Right lobe of liver (tissue), 6 donors: ENCODE measurements around the gene OPCML. TPM values are rescaled to one million over a fixed set of nuclear protein-coding genes. Genes with fewer than 3 reads are reported as not detected.

ENCODE experiments used
- ATAC-seq, 4 donors: fragments of 200-7000 bp; cut with Tn5 transposase; one replicate each; pipeline ENCODE4 v1.9.1; 2020; ENCODE audit warnings: mild to moderate bottlenecking in 4 of 4, moderate library complexity in 4 of 4
- DNase-seq, 3 donors: peaks; one replicate each; pipeline ENCODE4 v3.0.0-alpha.2; 2020
- H3K27ac ChIP-seq, 3 donors: fragments of 200-600 bp; one replicate each; pipeline ENCODE4 v1.8.0; 2022
- H3K27me3 ChIP-seq, 2 donors: fragments of 200-600 bp; one replicate each; pipeline ENCODE4 v1.8.0; 2022
- H3K36me3 ChIP-seq, 4 donors: fragments of 200-600 bp; sonication (generic) in 1 of 4; one replicate each; pipeline versions ENCODE4 v1.5.1 to v1.8.0; 2017 to 2022; ENCODE audit warnings: control low read depth in 1 of 4
- H3K4me1 ChIP-seq, 4 donors: fragments of 200-600 bp; sonication (generic) in 1 of 4; one replicate each; pipeline versions ENCODE4 v1.5.1 to v1.8.0; 2017 to 2022; ENCODE audit warnings: control low read depth in 1 of 4
- H3K4me3 ChIP-seq, 3 donors: fragments of 200-600 bp; one replicate each; pipeline ENCODE4 v1.8.0; 2022
- H3K9me3 ChIP-seq, 4 donors: fragments of 200-600 bp; sonication (generic) in 1 of 4; one replicate each; pipeline versions ENCODE4 v1.5.1 to v1.8.0; 2017 to 2022; ENCODE audit warnings: control low read depth in 1 of 4
- POLR2A ChIP-seq: fragments of 450-650 bp; IDR thresholded peaks from one replicate; pipeline ENCODE4 v1.6.1; 2017; ENCODE audit warnings: antibody characterized with exemption, mild to moderate bottlenecking
- WGBS: methylation state at CpG from one replicate; pipeline ENCODE4 v1.1.6; 2018; ENCODE audit warnings: low coverage, low lambda C conversion rate; ENCODE audit not compliant: insufficient coverage; ENCODE audit errors: missing lambda C conversion rate; 5-methylcytosine and 5-hydroxymethylcytosine counted together
- intact Hi-C, 2 donors: fragments of 100-400 bp; cut with DNase I; formaldehyde crosslinking; loops; one replicate each; pipeline versions ENCODE4 v1.11.2 to v1.14.1; 2022
- total RNA-seq, 6 experiments: library from RNA; depleted of rRNA in 2 of 6; stranded (reverse); fragments of >200 nt in 2 of 6; fragmentation: NEBNext Ultra II Directional in 3 of 6; extraction: Animal tissue kit (Norgen Biotek cat#: 25700) in 3 of 6; gene quantifications; one replicate each; pipeline versions ENCODE4 v1.1.0 to v1.2.4, GENCODE V29; 2016 to 2023
- TF ChIP-seq, protein P1 (sequence below), 4 donors: fragments of 200-600 bp in 3 of 4; fragments of 450-650 bp in 1 of 4; IDR thresholded peaks; one replicate each; pipeline versions ENCODE4 v1.5.1 to v1.8.0; 2016 to 2022; ENCODE audit warnings: antibody characterized with exemption in 4 of 4, mild to moderate bottlenecking in 2 of 4
- donor health status: DM: no; HTN: yes; CAD: no.
- donor health status: DM: no; HTN: no; CAD: no.
- donor health status: DM: no; HTN: no; CAD: no.
- donor health status: DM: no; HTN: yes; CAD: no.
- donor health status: DM: no; HTN: yes; CAD: no.

Gene OPCML
- total RNA-seq, 6 experiments from 2014 or later, result 0.11 TPM; not detected in 5

DNA sequence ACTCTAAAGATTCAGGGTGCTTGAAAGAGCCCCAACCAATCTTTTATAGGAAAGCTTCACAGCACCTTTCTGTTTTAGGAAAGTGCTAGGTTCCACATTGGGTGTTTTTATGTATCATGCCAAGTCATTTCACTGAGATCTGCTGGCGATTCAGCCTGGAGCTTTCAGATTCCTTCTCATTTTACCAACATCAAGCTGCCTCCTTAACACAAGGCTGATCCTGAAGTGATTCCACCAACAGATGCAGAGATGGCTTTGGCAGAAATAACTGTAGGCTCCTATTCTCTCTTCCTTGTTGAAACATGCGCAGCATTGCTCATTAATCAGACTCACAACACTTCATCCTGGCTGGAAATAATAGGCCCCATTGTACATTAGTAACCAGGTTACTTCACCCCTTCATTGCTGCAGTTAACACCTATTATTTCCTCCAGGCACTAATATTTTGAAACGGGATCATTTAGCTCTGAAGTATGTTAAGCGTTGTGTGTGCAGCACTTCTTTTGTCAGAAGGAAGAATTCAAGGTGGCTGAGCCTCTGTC, 89.0 kb downstream of the OPCML start:
- H3K4me3 ChIP-seq, result no peak overlapping the region
- no peaks in the 10 kb centered on the region for H3K4me1 ChIP-seq
- 48% methylated on average over 4 of the region's 4 CpGs for WGBS
- TF ChIP-seq, protein P1, sequence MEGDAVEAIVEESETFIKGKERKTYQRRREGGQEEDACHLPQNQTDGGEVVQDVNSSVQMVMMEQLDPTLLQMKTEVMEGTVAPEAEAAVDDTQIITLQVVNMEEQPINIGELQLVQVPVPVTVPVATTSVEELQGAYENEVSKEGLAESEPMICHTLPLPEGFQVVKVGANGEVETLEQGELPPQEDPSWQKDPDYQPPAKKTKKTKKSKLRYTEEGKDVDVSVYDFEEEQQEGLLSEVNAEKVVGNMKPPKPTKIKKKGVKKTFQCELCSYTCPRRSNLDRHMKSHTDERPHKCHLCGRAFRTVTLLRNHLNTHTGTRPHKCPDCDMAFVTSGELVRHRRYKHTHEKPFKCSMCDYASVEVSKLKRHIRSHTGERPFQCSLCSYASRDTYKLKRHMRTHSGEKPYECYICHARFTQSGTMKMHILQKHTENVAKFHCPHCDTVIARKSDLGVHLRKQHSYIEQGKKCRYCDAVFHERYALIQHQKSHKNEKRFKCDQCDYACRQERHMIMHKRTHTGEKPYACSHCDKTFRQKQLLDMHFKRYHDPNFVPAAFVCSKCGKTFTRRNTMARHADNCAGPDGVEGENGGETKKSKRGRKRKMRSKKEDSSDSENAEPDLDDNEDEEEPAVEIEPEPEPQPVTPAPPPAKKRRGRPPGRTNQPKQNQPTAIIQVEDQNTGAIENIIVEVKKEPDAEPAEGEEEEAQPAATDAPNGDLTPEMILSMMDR (IDR thresholded peaks at IDR 0.05), result no peak
- H3K9me3 ChIP-seq, result no peaks in the 10 kb centered on the region
- intact Hi-C loops, result no loop called here
- H3K36me3 ChIP-seq, result no peaks in the 10 kb centered on the region
- ATAC-seq, result no peak
- H3K27me3 ChIP-seq, result no peaks in the 10 kb centered on the region
- no peak overlapping the region for H3K27ac ChIP-seq
- DNase-seq, result no peak

DNA sequence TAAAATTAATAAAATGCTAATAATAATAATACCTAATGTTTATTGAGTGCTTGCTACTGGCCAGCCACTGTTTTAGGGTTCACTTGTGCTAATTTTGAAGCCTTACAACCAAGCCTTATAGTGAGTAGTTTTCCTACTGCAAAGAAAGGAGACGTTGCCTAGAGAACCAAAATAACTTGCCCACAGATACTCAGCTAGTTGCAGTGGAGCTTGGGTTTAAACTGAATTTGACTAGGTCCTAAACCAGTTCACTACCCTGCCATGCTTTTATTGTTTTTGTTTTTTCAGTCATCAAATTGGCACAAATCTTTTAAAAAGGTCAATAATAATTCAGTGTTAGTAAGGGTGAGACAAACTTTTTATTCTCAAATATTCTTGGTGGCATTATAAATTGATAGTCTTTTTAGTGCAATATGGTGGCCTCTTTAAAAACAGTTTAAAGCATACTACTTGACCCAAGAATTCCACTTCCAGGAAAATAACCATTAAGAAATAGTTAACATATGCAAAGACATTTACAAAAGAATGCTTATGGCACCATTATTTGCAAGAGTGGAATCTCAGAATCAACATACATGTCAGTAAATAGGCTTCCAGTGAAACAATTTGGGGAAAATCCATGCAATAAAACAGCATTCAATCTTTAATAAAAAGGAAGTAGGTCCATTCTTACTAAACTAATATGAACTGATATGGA, 90.2 kb downstream of the OPCML start:
- TF ChIP-seq, protein P1 (IDR thresholded peaks at IDR 0.05), result no peak
- TF ChIP-seq POLR2A, result no peak
- H3K4me3 ChIP-seq, result no peak overlapping the region
- no peaks in the 10 kb centered on the region for H3K36me3 ChIP-seq
- no peaks in the 10 kb centered on the region for H3K9me3 ChIP-seq
- H3K4me1 ChIP-seq, result no peaks in the 10 kb centered on the region
- intact Hi-C loops, result no loop called here
- H3K27ac ChIP-seq, result no peak overlapping the region
- 67% methylated on average over 1 of the region's 1 CpG for WGBS
- ATAC-seq, result no peak
- no peak for DNase-seq
- H3K27me3 ChIP-seq, result no peaks in the 10 kb centered on the region

DNA sequence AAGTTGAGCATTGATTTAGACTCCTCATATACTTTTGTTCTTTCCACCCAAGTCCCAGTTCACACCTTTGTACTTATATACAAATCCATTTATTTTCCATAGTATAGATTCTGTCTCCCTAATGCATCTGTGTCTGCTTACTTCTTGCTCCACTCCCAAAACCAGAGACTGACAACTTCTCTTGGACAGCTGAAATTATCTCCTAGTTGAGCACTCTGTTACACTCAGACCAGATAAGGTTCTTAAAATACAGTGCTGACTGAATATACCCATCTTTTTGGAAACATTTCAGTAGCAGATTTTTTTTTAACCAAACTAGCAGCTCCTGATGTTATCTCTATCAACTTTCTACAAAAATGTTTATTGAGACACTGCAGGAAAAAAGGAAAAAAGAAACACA, 106.3 kb downstream of the OPCML start:
- Histone ChIP-seq H3K27me3 (no peaks in the 10 kb centered on the region), H3K4me1 (no peaks in the 10 kb centered on the region), H3K27ac (no peak overlapping the region), H3K9me3 (no peaks in the 10 kb centered on the region), H3K4me3 (no peak overlapping the region), H3K36me3 (no peaks in the 10 kb centered on the region)
- ATAC-seq (no peak), DNase-seq (no peak)
- TF ChIP-seq POLR2A, result no peak
- TF ChIP-seq, protein P1 (IDR thresholded peaks at IDR 0.05), result no peak
- intact Hi-C loops, result no loop called here

DNA sequence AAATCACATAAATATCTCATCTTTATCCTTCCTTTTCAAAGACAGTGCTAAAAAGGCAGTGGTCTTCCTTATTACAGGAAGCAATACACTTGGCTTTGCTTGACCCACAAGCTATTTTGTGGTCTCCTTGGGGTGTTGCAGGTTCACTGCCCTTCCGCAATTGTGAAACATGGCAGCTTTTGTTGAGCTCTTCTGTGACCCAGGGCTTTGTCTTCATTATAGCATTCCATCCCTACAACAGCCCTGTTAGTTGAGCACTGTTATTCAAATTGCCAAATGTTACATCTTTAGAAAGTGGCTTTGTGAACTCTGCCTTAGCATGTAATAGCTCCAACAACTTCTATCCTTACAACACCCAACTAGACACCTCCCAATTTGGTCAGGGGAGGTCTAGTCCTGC, 107.1 kb downstream of the OPCML start:
- DNase-seq (no peak), ATAC-seq (no peak)
- Histone ChIP-seq H3K27ac (no peak overlapping the region), H3K4me3 (no peak overlapping the region), H3K9me3 (no peaks in the 10 kb centered on the region), H3K36me3 (no peaks in the 10 kb centered on the region), H3K27me3 (no peaks in the 10 kb centered on the region), H3K4me1 (no peaks in the 10 kb centered on the region)
- intact Hi-C loops, result no loop called here
- WGBS, result 0% methylated on average over 1 of the region's 1 CpG
- TF ChIP-seq, protein P1 (IDR thresholded peaks at IDR 0.05), result no peak
- no peak for TF ChIP-seq POLR2A

- Histone ChIP-seq H3K9me3 (no peaks in the 10 kb centered on the region), H3K4me3 (no peak overlapping the region)
- TF ChIP-seq POLR2A, result no peak
- TF ChIP-seq, protein P1 (IDR thresholded peaks at IDR 0.05), result no peak
Observed at GRCh38 chr11:133418218-133418617, 114.1 kb downstream of the OPCML start.

More at GRCh38 chr11:133418218-133418617, 114.1 kb downstream of the OPCML start:
- DNase-seq, result no peak
- Histone ChIP-seq H3K27me3 (no peaks in the 10 kb centered on the region), H3K27ac (no peak overlapping the region), H3K4me1 (no peaks in the 10 kb centered on the region), H3K36me3 (no peaks in the 10 kb centered on the region)
- ATAC-seq, result no peak
- intact Hi-C loops, result no loop called here
